IPS-18a (cell line): Measurements from ENCODE around the gene ITGB2.

Experiments used
- H3K27ac ChIP-seq: one replicate; pipeline ENCODE4 v1.5.1; 2013; ENCODE audit warnings: low read length
- H3K27me3 ChIP-seq: one replicate; pipeline ENCODE4 v1.6.1; 2013; ENCODE audit warnings: mild to moderate bottlenecking, low read length; ENCODE audit not compliant: control insufficient read depth, insufficient read depth
- H3K36me3 ChIP-seq: one replicate; pipeline ENCODE4 v1.6.1; 2013; ENCODE audit warnings: low read depth, low read length; ENCODE audit not compliant: control insufficient read depth
- H3K4me1 ChIP-seq: one replicate; pipeline ENCODE4 v1.6.1; 2013; ENCODE audit warnings: low read depth, low read length; ENCODE audit not compliant: control insufficient read depth
- H3K4me3 ChIP-seq: one replicate; pipeline ENCODE4 v1.5.1; 2013; ENCODE audit warnings: low read length
- H3K9ac ChIP-seq: one replicate; pipeline ENCODE4 v1.6.1; 2013; ENCODE audit warnings: mild to moderate bottlenecking, low read length, moderate library complexity
- H3K9me3 ChIP-seq: one replicate; pipeline ENCODE4 v1.6.1; 2013; ENCODE audit warnings: low read depth, low read length; ENCODE audit not compliant: control insufficient read depth

ITGB2 gene

DNA sequence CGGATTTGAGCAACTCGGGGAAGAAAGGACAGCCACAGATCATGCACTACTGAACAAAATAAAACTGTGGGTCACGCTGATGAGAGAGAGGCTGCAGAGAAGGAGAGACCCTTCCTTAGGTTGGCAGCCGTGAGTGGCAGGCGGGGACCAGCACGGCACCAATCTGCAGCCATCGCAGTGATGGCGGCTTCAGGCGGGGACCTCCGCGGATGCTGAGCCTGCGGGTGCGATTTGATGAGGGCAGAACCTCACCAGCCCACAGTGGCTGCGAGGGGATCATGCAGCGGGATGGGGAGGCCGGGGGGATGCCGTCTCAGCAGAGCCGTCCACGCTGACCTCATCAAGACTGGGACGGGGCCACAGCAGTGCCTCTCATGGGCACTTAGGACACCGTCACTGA is 11.8 kb downstream of the ITGB2 start:
- Histone ChIP-seq H3K4me1 (peaks cover 4% of the 10 kb centered on the region), H3K4me3 (no peak overlapping the region), H3K9me3 (no peaks in the 10 kb centered on the region), H3K27me3 (peaks cover 9% of the 10 kb centered on the region), H3K27ac (no peak overlapping the region), H3K36me3 (no peaks in the 10 kb centered on the region), H3K9ac (no peak overlapping the region)

- peaks cover 9% of the 10 kb centered on the region for H3K27me3 ChIP-seq
- H3K9ac ChIP-seq = no peak overlapping the region
- H3K36me3 ChIP-seq = no peaks in the 10 kb centered on the region
- H3K4me3 ChIP-seq = no peak overlapping the region
- H3K9me3 ChIP-seq = no peaks in the 10 kb centered on the region
- H3K27ac ChIP-seq = no peak overlapping the region
- peaks cover 4% of the 10 kb centered on the region for H3K4me1 ChIP-seq
Observed at GRCh38 chr21:44907966-44908895, 12.5 kb downstream of the ITGB2 start.

DNA sequence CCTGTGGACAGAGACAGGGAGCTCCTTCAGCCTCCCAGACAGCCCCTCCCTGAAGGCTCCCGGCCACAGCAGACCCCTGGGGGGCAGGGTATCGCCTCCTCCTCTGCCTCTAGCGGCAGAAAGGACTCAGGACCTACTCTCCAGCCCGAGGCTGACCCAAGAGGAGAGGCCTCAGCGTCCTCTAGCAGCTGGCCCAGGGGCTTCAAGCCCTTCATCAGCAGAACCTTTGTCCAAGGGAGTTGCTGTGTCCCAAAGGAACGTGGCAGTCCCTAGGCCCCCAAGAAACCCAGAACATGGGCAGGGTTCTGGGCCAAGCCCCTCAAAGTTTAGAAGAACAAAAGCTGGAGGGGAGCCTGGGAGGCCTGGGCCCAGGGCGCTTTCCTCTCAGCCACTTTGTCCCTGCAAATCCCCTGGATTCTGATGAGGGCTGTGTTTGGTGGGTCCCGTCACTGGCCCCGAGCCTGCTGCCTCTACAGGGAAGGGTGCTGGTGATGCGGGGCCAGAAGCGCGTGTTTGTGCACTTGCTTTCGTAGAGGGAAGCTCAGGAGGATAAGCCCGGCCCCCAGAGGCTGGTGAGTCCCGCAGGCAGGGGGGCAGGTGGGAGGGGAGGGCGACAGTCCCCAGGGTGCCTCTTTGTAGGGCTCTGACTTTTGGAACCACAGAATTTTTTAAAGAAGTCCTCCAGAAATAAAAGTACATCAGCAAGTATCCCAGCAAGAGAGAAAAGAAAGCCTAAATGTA is 13.3 kb downstream of the ITGB2 start:
- H3K27ac ChIP-seq = no peak overlapping the region
- no peak overlapping the region for H3K4me3 ChIP-seq
- no peak overlapping the region for H3K9ac ChIP-seq
- peaks cover 4% of the 10 kb centered on the region for H3K4me1 ChIP-seq
- no peaks in the 10 kb centered on the region for H3K9me3 ChIP-seq
- H3K27me3 ChIP-seq = peaks cover 9% of the 10 kb centered on the region
- H3K36me3 ChIP-seq = no peaks in the 10 kb centered on the region

GRCh38 chr21:44905728-44906090 is 15.0 kb downstream of the ITGB2 start:
- Histone ChIP-seq H3K27me3 (peaks cover 9% of the 10 kb centered on the region), H3K36me3 (no peaks in the 10 kb centered on the region), H3K9me3 (no peaks in the 10 kb centered on the region), H3K4me1 (peaks cover 4% of the 10 kb centered on the region), H3K9ac (no peak overlapping the region), H3K27ac (no peak overlapping the region), H3K4me3 (no peak overlapping the region)

- H3K9me3 ChIP-seq = no peaks in the 10 kb centered on the region
- peaks cover 4% of the 10 kb centered on the region for H3K4me1 ChIP-seq
- H3K27me3 ChIP-seq = peaks cover 9% of the 10 kb centered on the region
- no peaks in the 10 kb centered on the region for H3K36me3 ChIP-seq
- no peak overlapping the region for H3K27ac ChIP-seq
- H3K9ac ChIP-seq = no peak overlapping the region
- H3K4me3 ChIP-seq = no peak overlapping the region
Observed at GRCh38 chr21:44905016-44905727, 15.5 kb downstream of the ITGB2 start.

GRCh38 chr21:44904141-44904923 is 16.4 kb downstream of the ITGB2 start:
- Histone ChIP-seq H3K36me3 (no peaks in the 10 kb centered on the region), H3K4me3 (no peak overlapping the region), H3K4me1 (peaks cover 4% of the 10 kb centered on the region), H3K9ac (no peak overlapping the region), H3K27me3 (peaks cover 9% of the 10 kb centered on the region), H3K9me3 (no peaks in the 10 kb centered on the region), H3K27ac (no peak overlapping the region)

- Histone ChIP-seq H3K4me1 (peaks cover 4% of the 10 kb centered on the region), H3K36me3 (no peaks in the 10 kb centered on the region), H3K9ac (no peak overlapping the region)
Observed at GRCh38 chr21:44903689-44904088, 17.0 kb downstream of the ITGB2 start.

DNA sequence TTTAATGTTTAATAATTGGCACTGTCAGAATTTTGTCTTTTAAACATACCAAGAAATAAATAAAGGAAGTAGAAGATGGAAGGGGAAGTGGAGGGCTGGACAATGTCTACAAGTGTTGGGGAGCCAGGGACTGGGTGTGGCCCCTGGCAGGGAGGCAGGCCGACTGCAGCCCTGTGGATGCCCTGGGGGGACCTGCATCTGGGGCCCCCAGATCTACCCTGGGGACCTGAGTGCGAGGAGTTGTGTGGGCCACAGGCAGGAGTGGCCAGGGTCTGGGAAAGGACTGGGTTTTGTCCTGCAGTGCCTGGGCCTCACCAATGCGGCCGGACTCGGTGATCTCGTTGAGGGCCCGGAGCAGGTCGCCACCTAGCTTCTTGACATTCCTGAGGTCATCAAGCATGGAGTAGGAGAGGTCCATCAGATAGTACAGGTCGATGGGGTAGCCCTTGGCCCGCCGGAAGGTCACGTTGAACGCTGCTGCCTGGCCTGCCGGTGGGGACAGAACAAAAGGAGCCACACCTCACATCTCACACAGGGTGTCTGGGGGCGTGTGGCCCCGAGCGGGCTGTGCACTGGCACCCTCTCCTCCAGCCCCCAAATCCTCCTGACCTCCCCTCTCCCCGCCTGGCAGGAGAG is 17.5 kb downstream of the ITGB2 start:
- Histone ChIP-seq H3K27me3 (peaks cover 5% of the 10 kb centered on the region), H3K4me1 (peaks cover 4% of the 10 kb centered on the region), H3K27ac (no peak overlapping the region), H3K9me3 (no peaks in the 10 kb centered on the region), H3K4me3 (no peak overlapping the region), H3K36me3 (no peaks in the 10 kb centered on the region), H3K9ac (no peak overlapping the region)

More at GRCh38 chr21:44903689-44904088, 17.0 kb downstream of the ITGB2 start:
- no peak overlapping the region for H3K4me3 ChIP-seq
- H3K27me3 ChIP-seq = peaks cover 8% of the 10 kb centered on the region
- no peak overlapping the region for H3K27ac ChIP-seq
- no peaks in the 10 kb centered on the region for H3K9me3 ChIP-seq

DNA sequence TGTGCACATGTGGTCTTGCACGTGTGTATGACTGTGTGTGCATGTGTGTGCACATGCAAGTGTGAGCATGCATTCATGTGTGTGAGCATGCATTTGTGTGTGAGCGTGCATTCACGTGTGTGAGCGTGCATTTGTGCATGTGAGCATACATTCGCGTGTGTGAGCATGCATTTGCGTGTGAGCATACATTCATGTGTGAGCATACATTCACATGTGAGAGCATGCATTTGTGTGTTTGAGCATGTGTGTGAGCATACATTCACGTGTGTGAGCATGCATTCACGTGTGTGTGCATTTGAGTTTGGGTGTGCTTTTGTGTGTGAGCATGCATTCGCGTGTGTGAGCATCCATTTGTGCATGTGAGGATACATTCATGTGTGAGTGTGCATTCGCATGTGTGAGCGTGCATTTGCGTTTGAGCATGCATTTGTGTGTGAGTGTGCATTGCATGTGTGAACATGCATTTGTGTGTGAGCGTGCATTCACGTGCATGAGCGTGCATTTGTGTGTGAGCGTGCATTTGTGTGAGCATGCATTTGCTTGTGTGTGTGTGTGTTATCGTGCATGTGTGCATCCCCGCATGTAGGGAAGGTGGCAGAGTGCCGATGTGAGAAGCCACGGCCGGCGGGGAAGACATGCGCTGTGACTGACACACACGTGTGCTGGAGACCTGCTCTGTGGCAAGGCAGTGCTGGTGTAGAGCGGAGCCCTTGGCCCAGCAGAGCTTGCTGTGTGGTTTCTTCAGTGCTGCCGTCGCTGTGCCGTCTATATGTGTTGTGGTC is 18.2 kb downstream of the ITGB2 start:
- no peaks in the 10 kb centered on the region for H3K4me1 ChIP-seq
- H3K27me3 ChIP-seq = no peaks in the 10 kb centered on the region
- H3K27ac ChIP-seq = no peak overlapping the region

DNA sequence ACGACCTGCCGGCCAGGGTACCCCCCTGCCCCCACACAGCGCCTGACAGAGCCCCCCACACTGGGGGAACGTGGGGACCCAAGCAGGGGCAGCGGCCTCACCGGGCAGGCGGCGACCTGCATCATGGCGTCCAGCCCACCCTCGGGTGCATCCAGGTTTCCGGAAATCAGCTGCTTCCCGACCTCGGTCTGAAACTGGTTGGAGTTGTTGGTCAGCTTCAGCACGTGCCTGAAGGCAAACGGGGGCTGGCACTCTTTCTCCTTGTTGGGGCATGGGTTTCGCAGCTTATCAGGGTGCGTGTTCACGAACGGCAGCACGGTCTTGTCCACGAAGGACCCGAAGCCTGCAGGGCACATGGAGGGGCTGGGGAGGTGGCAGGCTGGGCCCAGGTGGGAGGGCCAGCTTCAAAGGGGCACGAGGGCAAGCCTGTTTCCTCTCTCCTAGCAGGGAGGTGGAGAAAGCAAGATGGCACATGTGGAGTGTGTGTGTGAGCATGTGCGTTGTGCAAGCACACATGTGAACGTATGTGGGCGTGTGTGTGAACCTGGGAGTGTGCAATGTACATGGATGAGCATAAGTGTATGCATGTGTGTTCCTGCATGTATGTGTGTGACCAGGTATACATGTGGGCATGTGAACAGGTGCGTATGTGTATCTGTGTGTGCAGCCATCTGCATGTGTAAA is 19.2 kb downstream of the ITGB2 start:
- H3K27ac ChIP-seq = no peak overlapping the region
- no peaks in the 10 kb centered on the region for H3K9me3 ChIP-seq
- no peaks in the 10 kb centered on the region for H3K36me3 ChIP-seq
- H3K4me3 ChIP-seq = no peak overlapping the region
- no peak overlapping the region for H3K9ac ChIP-seq
- H3K27me3 ChIP-seq = no peaks in the 10 kb centered on the region
- H3K4me1 ChIP-seq = no peaks in the 10 kb centered on the region

More for the DNA sequence above, 18.2 kb downstream of the ITGB2 start:
- Histone ChIP-seq H3K9ac (no peak overlapping the region), H3K36me3 (no peaks in the 10 kb centered on the region), H3K4me3 (no peak overlapping the region), H3K9me3 (no peaks in the 10 kb centered on the region)
